Measurements from ENCODE around the gene OR1I1. TPM values are rescaled to one million over a fixed set of nuclear protein-coding genes. Genes with fewer than 3 reads are reported as not detected.

Gene OR1I1
- total RNA-seq, 1 donor from 2014 or later, result not detected

DNA sequence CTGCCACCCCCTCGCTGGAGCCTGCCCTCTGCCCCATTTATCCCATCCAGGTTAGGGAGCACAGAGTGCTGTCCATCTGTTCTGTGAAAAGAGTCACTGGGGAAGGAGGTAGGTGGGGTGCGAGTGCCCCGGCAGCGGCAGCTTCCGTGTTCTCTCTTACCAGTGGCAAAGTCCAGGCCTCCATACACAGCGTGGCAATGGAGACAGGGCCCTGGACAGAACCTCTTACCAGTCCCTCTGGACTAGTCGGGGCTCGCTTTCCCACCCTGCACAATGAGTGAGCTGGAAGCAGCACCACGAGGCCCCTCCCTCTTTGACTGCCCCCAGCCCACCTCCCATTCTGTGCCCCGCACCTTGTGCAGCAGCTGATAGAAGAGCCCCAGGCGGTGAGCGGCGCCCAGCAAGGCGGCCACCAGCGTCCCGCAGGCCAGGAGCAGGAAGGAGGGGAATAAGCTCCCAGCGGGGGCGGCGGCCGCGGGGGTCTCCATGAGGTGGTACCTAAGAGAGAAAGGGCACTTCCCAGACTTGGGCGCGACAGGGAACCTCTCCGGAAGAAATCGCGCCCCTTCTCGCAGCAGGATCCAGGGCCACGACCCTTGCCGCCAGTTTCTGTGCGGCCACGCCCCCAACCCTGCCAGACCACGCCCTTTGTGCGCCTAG, 42.7 kb downstream of the OR1I1 start:
- peaks cover 28% of the 10 kb centered on the region for H3K36me3 ChIP-seq
- H3K4me3 ChIP-seq, result peak overlapping the region; percentile 77
- peak overlapping the region; percentile 94 for H3K27ac ChIP-seq
- intact Hi-C loops (cut with DNase I), result no loop called here
- DNase-seq (peak; percentile 60), ATAC-seq (peak; percentile 6 to 12)
- H3K9me3 ChIP-seq, result no peaks in the 10 kb centered on the region
- H3K27me3 ChIP-seq (ENCODE audit: low read depth), result no peaks in the 10 kb centered on the region
- peaks cover 22% of the 10 kb centered on the region for H3K4me1 ChIP-seq
- TF ChIP-seq, protein P1, sequence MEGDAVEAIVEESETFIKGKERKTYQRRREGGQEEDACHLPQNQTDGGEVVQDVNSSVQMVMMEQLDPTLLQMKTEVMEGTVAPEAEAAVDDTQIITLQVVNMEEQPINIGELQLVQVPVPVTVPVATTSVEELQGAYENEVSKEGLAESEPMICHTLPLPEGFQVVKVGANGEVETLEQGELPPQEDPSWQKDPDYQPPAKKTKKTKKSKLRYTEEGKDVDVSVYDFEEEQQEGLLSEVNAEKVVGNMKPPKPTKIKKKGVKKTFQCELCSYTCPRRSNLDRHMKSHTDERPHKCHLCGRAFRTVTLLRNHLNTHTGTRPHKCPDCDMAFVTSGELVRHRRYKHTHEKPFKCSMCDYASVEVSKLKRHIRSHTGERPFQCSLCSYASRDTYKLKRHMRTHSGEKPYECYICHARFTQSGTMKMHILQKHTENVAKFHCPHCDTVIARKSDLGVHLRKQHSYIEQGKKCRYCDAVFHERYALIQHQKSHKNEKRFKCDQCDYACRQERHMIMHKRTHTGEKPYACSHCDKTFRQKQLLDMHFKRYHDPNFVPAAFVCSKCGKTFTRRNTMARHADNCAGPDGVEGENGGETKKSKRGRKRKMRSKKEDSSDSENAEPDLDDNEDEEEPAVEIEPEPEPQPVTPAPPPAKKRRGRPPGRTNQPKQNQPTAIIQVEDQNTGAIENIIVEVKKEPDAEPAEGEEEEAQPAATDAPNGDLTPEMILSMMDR (IDR thresholded peaks at IDR 0.05), result no peak

DNA sequence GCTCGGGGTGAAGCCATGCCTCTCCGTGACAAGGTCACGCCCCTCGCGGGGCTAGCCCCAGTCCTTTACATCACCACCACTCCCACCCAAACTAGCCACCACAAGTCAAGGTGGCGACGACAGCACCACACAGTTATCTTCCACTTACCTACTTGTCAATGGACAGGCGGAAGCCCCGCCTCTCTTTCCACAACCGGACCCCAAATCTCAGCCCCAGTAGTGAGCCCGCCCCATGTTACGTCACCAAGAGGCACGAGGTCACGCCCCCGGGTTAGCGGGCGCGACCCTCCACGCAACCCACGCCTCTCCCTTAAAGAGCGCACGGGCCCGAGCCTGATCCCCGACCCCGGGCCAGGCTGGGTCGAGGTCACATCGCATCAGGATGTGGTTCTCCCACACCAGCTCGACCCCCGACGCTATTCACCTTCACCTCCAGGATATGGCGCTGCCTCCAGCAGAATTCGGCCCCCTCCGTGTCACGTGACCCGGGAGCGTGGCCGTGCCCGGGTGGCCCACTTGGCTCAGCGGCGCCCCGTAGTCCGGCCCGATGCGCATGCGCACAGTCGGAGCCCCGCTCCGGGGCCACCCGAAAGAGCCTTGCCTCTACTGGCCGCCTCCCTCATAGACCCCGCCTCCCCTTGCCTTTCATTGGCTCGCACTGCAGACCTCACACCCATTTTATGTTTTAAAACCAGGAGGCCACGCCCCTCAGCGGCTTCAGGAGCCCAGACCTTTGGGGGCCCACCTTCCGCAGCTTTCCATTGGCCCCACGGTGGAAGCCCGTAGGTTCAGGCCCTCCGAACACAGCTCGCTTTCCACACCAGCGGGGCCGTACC, 43.4 kb downstream of the OR1I1 start:
- Histone ChIP-seq H3K4me3 (peak overlapping the region; percentile 77), H3K36me3 (peaks cover 20% of the 10 kb centered on the region), H3K27ac (peak overlapping the region; percentile 94), H3K9me3 (no peaks in the 10 kb centered on the region), H3K4me1 (peaks cover 22% of the 10 kb centered on the region), H3K27me3 (ENCODE audit: low read depth) (no peaks in the 10 kb centered on the region)
- TF ChIP-seq, protein P1 (IDR thresholded peaks at IDR 0.05), result no peak
- ATAC-seq (peak; percentile 98), DNase-seq (peak; percentile 99)
- intact Hi-C loops (cut with DNase I), result no loop called here

DNA sequence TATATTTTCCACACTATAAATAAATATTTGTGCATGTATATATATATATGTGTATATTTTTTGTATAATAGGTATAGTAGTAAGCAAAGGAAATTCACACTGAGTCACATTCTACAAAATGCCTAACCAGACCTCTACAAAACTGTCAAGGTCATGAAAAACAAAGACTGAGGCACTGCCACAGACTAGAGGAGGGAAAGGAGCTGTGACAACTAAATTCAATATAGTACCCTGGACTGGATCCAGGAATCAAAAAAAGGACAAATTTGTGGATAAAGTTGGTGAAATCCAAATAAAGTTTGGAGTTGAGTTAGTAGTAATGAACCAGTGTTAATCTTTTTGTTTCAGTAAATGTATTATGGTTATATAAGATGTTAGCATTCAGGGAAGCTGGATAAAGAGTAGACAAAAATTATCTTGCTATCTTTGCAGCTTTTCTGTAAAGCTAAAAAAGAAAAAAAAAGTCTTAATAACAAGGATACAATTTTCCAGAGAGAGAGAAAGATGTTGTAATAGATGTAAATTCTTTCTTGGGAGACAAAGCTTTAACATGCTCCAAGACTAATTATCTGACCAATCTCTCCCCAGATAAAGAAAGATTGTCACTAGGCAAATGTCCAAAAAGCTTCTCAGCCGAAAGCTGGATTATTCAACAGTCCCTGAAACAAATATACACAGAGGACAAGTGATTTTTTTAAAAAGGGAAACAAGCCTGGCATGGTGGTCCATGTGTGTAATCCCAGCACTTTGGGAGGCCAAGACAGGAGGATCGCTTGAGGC, 44.3 kb downstream of the OR1I1 start:
- intact Hi-C loops (cut with DNase I), result no loop called here
- DNase-seq, result no peak
- Histone ChIP-seq H3K27ac (peak overlapping the region; percentile 94), H3K9me3 (no peaks in the 10 kb centered on the region), H3K4me1 (peaks cover 22% of the 10 kb centered on the region), H3K4me3 (peak overlapping the region; percentile 77), H3K27me3 (ENCODE audit: low read depth) (no peaks in the 10 kb centered on the region), H3K36me3 (peaks cover 11% of the 10 kb centered on the region)
- TF ChIP-seq, protein P1 (IDR thresholded peaks at IDR 0.05), result no peak
- no peak for ATAC-seq

DNA sequence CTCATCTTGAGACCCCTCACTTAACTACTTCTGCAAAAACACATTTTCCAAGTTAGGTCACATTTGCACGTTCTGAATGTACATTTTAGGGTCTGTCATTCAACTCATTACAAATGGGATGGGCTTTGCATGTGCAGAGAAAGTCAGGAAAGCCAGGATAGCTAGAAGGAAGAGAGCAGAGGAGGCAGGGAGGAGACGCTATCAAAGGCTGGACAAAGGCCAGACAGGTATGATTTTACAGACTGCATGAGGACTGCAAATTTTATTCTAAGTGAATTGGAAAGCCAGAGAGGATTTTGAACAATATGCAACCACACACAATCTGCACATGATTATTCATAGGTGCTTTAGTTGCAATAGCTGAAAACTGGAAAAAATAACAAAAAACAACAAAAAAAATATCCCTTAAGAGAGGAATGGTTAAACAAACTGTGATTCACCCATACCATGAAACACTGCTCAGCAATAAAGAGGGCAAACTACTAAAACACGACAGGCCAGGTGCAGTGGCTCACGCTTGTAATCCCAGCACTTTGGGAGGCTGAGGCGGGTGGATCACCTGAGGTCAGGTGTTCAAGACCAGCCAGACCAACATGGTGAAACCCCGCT, 46.3 kb downstream of the OR1I1 start:
- Histone ChIP-seq H3K27me3 (ENCODE audit: low read depth) (peaks cover 3% of the 10 kb centered on the region), H3K4me3 (no peak overlapping the region), H3K27ac (no peak overlapping the region), H3K4me1 (peaks cover 22% of the 10 kb centered on the region), H3K9me3 (no peaks in the 10 kb centered on the region), H3K36me3 (no peaks in the 10 kb centered on the region)
- TF ChIP-seq, protein P1 (IDR thresholded peaks at IDR 0.05), result no peak
- intact Hi-C loops (cut with DNase I), result no loop called here
- DNase-seq, result no peak
- no peak for ATAC-seq
